SIG-M5 treated with dmso at 0.1 percent for 504 hours (cell line): Measurements from ENCODE around the gene SLC13A5.
A peak's percentile ranks its signal among the peaks of the same experiment; 100 is the strongest.
"Not testable (repeated sequence)": the region's sequence is repeated elsewhere in the genome, so short reads cannot be mapped to it uniquely, and the experiment has no call there.

Experiments
- DNase-seq: peaks from one replicate; lab custom pipeline; 2025; ENCODE audit not compliant: unreplicated experiment; lab: John Stamatoyannopoulos, UW

Gene SLC13A5

GRCh38 chr17:6666557-6666956 lies 46.6 kb downstream of the SLC13A5 start:
- DNase-seq, result no peak

DNA sequence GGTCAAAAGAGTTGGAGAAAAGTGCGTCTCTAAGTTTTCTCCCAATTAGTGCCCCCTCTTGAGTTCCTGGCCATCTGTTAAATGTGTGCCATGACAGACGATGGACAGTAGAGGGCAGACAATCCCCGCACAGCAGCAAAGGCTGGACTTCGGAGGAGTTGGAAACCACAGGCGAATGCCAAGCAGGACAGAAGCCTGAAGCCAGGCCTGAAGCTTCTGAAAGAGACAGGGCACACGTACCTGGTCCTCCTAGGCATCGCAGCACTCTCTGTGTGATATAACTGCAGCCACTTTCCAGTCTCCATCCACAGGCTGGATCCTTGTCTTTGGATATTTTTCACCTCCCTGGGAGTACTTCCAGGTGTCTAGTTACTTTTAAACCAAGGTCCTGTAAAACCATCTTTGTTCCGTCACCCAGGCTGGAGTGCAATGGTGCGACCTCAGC lies 47.1 kb downstream of the SLC13A5 start:
- DNase-seq, result peak; percentile 44

DNA sequence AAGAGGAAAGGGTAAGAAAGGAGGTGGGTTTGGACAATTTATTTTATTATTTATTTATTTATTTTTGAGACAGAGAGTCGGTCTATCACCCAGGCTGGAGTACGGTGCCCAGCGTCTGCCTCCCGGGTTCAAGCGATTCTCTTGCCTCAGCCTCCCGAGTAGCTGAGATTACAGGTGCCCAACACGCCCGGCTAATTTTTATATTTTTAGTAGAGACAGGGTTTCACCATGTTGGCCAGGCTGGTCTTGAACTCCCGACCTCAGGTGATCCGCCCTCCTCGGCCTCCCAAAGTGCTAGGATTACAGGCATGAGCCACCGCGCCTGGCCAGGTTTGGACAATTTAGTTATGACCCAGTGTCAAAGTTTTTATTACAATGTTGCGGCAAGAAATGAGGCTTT lies 50.0 kb downstream of the SLC13A5 start:
- not testable (repeated sequence) for DNase-seq

- DNase-seq, result no peak
These were observed 51.7 kb downstream of the SLC13A5 start for GRCh38 chr17:6661464-6661848.

DNA sequence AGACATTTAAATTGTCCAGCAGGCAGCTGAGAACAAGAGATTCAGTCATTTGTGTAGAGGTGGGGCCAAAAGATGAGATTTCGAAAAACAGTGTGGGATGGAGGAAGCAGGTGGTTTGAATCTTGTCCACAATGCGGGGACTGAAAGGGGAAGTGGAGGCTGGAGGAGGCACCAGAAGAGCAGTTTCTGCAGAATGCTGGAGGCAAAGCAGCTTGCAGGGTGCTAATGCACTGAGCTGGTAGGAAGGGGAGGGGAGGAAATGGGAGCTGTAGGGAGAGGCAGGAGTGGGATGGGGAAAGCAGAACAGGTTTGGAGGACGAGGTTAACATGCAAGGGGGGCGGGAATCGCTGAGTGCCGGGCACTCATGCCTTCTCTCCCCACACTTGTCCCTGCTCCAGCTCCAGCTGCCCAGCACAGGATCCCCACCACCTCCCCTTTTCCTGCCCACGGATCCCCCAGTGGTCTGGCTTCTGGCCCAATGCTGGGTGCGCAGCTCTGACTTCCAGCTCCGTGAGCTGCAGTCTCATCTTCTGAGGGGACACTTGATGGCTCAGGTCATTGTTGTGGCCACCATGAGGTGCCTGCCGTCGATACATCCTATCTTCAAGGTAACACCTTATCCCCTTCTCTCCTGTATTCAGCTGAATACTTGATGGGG lies 52.2 kb downstream of the SLC13A5 start:
- DNase-seq, result peak; percentile 78

DNA sequence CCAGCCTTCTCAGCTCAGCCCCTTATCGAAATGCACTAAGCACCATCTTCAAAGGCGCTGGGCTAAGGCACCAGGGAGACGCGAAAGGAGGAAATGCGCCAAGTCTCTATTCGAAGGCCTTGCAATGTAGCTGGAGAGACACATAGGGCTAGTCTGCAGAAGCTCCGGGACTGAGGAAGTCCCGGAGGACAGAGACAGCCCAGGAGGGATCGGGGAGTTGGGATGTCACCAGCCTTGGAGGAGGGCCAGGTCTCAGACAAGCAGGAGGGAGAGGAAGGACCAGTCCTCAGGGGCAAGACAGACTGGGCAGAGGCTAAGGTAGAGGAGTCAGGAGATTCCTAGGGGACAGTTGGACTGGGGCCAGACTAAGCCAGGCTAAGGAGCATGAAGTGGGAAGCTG lies 53.1 kb downstream of the SLC13A5 start:
- DNase-seq, result no peak

DNA sequence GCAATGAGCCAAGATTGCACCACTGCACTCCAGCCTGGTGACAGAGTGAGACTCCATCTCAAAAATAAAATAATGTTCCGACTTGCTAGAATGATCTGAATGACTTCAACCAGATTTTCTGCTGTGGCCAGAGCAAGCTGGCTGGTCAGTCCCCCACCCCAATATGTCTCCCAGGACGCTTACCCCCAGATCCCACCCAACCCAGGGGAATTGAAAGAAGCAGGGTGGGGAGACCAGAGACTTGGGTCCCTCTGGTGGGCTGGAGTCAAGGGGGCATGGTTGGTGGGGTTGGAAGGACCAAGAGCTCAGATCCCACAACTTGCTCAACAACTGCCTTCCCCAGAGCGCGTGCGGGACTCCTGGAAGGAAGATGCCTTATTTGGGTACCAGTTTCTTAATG lies 54.8 kb downstream of the SLC13A5 start:
- not testable (repeated sequence) for DNase-seq

DNA sequence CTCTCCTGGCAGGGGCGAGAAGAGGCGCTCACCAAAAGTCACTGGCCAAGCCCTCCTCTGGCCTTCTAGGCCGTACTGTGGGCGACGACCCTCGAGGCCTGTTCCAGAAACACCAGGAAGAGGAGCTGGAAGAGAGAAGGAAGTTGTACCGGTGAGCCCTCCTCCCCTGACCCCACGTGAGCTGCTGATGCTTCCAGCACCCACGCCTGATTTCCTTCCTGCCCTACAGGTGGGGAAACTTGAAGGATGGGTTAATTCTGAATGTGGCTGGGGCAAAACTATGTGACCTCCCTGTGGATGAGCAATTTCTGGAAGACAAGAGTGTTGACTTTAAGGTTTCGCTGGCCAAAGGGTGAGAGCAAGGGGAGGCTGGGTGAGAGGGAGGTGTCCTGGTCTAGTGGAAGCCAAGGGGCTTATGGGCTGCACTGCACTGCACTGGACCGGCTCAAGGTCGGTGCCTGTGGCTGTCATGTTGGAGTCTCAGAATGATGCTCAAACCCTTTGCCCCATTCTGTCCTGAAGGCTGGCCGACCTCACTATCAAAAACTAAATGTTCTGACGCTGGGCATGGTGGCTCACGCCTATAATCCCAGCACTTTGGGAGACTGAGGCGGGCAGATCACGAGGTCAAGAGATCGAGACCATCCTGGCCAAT lies 55.4 kb downstream of the SLC13A5 start:
- DNase-seq, result no peak

DNA sequence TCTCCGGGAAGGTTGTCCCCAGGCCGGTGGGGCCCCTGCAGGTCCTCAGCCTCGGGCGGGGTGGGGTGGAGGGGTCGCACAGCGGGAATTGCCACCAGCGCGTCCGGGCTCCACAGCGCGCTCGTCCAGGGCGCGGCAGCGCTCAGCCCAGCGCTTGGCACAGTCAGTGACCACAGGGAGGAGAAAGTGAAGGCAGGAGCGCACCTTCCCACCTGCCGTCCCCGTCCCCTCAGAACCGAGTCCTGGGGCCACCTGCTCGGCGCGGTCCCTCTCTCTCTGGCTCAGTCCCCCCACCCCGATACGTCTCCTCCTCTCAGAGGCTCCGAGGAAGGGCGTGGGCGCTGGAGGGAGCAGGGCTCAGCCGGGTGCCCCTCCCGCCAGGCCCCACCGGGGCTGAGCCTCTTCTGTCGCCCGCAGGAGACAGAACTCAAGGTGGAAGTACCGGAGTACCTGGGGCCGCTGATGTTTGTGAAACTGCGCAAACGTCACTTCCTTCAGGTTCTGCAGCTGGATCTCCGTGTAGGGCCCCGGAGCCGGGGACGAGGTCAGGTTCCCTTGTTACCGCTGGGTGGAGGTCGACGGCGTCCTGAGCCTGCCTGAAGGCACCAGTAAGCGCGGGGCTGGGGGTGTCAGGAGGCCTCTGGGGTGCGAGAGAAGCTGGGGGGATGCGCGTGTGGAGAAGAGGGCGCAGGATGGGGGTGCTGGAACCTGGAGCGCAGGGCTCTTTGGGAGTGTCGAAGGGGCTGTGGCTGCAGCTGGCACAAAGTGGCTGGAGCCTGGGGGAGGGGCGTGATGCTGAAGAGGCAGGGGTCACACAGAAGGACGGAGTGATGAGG lies 56.2 kb downstream of the SLC13A5 start:
- DNase-seq, result not testable (repeated sequence)

- DNase-seq, result not testable (repeated sequence)
These were observed 57.3 kb downstream of the SLC13A5 start for GRCh38 chr17:6655732-6656361.

DNA sequence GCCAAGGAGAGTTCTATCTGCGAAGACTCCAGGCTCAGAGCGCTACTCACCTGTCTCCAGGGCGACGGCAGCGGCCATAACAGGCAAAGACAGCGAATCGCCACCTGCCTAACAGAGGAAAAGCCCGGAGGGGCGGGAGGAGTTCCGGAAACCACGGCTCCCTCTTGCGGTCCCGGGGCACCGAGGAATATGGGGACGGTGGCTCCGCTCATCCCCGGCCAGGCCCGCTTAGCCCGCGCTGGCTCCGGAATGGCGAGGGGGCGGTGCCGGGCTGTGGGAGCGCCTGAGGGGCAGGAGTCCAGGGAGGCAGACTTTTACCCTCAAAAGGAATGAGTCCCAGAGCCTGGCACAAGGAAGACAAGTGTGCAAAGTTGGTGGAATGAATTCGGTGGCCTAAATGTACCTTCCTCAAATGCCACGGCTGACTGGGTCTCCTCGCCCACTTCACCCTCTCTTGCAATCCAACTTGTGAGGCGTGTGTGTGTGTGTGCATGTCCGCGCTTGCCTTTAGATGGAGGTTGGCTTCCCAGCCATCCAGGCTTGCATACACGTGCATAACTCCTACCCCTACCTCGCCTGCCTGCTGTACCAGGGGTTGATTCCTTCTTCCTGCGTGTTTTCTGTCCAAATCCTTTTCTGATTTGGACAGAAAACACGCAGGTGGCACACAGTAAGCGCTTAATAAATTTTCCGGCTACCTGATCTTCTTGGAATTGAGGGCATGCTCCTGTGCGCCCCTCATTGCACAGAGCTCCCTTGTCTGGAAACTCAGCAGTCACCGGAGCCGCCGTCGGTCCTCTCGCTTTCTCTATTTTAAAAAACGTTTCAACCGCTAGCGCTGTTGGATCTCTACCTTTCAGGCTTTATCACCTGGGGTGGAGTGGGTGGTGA lies 58.1 kb downstream of the SLC13A5 start:
- no peak for DNase-seq

DNA sequence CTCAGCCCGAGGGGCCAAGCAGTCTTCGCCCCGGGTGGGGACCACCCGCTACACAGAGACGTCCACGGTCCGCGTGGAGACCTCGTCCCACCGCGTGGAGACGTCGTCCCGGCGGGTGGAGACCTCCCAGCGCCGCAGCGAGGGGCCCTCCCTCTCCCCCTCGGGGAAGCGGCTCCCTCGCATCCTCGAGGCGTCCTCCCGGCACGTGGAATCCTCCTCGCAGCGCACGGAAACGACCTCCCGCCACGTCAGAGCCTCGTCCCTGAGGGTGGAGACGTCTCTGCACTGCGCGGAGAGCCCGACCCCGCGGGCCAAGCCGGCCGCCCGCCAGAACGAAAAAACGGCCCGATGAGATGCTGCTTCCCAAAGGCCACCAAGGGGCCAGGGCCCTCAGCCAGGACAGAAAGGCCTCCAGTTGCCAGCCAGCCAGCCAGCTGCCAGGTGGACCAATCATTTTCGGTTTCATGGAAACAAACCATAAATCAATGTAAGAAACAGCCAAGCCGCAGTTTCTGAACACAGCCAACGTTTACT lies 61.2 kb downstream of the SLC13A5 start:
- no peak for DNase-seq

- DNase-seq, result peak; percentile 95
These were observed 61.7 kb downstream of the SLC13A5 start, which contains the start of the genes C17orf100 and MED31 for GRCh38 chr17:6651354-6651918. TSS of gene C17orf100 (plus strand) at chr17:6651762. CDS start at chr17:6651914, 152 bp downstream. TSS of gene MED31 (minus strand) at chr17:6651605. CDS start at chr17:6651528, 77 bp downstream.

GRCh38 chr17:6648181-6648580 lies 65.0 kb downstream of the SLC13A5 start:
- DNase-seq, result no peak

DNA sequence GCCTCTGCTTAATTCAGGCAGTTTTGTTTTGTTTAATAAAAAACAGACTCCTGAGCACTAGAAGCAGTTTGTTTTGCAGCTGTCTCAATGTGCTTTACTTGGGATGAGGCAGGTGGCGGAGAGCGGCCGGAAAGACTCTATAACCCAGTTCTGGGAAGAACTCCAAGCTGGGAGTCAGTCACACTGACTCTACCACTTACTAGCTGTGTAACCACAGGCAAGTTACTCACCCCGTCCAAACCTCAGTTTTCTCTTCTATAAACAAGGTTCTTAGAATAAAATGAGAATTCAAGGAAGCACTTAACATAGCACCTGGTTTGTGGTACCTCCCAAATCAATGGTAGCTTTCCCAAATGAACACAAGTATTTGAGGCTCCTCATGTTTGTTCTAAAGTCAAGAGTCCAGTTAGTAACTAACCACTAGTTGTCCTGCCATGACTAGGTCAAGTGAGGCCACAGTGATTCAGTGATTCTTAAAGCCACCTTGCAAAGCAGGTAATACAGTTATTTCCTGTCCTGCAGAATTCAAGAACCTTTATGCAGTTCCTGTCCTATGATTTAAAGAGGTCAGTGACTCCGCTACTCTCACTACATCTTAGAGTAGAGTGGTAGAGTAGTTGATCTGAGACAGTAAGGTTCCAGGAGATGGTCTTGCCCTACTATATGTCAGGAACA lies 69.6 kb downstream of the SLC13A5 start:
- DNase-seq, result no peak

DNA sequence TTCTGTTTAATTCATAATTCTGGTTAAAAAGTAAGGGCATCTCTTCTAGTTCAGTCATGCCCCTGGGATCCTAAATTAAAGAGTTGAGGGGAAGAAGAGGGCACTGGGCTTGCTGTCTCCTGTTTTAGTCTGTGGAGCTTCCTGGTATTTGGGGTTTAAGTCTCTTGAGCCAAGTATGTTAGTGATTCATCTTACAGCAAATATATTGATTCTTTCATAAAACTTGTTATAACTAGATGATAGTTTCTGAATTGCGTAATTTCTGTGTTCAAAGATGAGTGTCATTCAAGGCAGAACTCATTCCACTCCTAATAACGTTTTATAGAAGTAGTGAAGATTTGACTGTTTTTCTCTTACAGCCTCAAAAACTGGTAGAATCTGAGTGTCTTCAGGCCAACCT lies 70.6 kb downstream of the SLC13A5 start:
- DNase-seq, result no peak

- DNase-seq, result peak; percentile 23
These were observed 71.8 kb downstream of the SLC13A5 start for GRCh38 chr17:6641247-6641863.

DNA sequence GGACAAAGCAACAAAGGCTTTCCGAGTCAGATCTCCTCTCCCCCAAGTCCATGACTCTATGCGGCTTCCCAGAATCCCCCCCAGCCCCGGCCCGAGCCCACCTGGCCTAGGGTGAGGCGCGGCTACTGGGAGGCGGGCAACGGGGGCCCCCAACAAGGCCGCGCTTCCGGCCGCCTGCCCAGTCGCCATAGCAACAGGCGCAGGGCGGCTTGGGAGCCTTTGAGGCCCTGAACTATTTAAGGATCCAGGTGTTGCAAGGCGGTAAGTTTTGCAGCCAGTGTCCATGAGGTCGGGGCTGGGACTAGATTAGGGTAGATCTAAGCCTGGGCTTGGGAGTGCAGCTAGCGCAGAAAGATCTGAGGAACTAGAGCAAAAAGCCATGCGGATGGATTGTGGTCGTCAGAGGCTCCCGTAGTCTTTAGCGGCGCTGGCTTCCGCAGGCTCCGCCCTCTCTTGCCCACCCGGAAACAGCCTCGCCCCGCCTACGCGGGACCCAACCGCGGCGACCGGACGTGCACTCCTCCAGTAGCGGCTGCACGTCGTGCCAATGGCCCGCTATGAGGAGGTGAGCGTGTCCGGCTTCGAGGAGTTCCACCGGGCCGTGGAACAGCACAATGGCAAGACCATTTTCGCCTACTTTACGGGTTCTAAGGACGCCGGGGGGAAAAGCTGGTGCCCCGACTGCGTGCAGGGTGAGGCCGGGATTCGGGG lies 72.5 kb downstream of the SLC13A5 start, which contains the start of the genes KIAA0753 and TXNDC17:
Gene KIAA0753, minus strand, starts transcription at position 176 of the 711 bp plus-strand sequence. CDS start 5,608 bp downstream, outside the sequence.
Gene TXNDC17, plus strand, starts transcription at position 525 of the 711 bp plus-strand sequence. Its CDS starts 23 bp downstream, at position 548.
- DNase-seq, result peak; percentile 80
